ENCODE measurements around the gene RUNX1.

DNA sequence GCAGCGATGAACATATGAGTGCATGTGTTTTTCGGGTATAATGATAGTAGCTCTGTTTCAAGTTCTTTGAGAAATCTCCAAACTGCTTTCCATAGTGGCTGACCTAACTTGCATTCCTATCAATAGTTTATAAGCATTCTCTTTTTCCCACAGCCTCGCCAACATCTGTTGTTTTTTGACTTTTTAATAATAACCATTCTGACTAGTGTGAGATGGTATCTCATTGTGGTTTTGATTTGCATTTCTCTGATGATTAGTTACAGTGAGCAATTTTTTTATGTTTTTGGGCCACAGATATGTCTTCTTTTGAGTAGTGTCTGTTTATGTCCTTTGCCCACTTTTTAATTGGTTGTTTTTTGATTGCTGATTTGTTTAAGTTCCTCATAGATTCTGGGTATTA is 10.6 kb upstream of the RUNX1 start:
- TF ChIP-seq, protein P1, sequence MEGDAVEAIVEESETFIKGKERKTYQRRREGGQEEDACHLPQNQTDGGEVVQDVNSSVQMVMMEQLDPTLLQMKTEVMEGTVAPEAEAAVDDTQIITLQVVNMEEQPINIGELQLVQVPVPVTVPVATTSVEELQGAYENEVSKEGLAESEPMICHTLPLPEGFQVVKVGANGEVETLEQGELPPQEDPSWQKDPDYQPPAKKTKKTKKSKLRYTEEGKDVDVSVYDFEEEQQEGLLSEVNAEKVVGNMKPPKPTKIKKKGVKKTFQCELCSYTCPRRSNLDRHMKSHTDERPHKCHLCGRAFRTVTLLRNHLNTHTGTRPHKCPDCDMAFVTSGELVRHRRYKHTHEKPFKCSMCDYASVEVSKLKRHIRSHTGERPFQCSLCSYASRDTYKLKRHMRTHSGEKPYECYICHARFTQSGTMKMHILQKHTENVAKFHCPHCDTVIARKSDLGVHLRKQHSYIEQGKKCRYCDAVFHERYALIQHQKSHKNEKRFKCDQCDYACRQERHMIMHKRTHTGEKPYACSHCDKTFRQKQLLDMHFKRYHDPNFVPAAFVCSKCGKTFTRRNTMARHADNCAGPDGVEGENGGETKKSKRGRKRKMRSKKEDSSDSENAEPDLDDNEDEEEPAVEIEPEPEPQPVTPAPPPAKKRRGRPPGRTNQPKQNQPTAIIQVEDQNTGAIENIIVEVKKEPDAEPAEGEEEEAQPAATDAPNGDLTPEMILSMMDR (IDR thresholded peaks at IDR 0.05) = no peak
- TF ChIP-seq ZFX (IDR thresholded peaks at IDR 0.05; ENCODE audit: borderline replicate concordance) = no peak

All from 22Rv1 (cell line).